Spleen (tissue), 7 donors: Measurements from ENCODE around the gene CDHR3.

Experiments
- CTCF ChIP-seq, 11 experiments: fragments of 200-600 bp in 7 of 11; fragments of 450-650 bp in 4 of 11; sonication (generic) in 4 of 11; IDR thresholded peaks in 8 of 11; conservative IDR thresholded peaks in 3 of 11; 1 replicate in 7 of 11; 2 replicates in 4 of 11; pipeline versions ENCODE4 v1.4.0 to v1.8.0; 2016 to 2021; ENCODE audit warnings: antibody characterized with exemption in 11 of 11, inconsistent platforms in 4 of 11, mild to moderate bottlenecking in 1 of 11
- POLR2A ChIP-seq, 3 donors: fragments of 450-650 bp; IDR thresholded peaks; one replicate each; pipeline ENCODE4 v1.5.1; 2017; ENCODE audit warnings: antibody characterized with exemption in 3 of 3, mild to moderate bottlenecking in 1 of 3
- donor health status: DM: no; HTN: no; CAD: no; lungs with moderate emphysema.
- donor health status: DM: no; HTN: no; CAD: no.
- donor health status: DM: no; HTN: no; CAD: no.

- no peak for TF ChIP-seq CTCF (IDR thresholded peaks at IDR 0.05 in 8 of 11, conservative IDR thresholded peaks at IDR 0.05 in 3 of 11)
- no peak for TF ChIP-seq POLR2A (IDR thresholded peaks at IDR 0.05)
These were observed 107.6 kb downstream of the CDHR3 start for GRCh38 chr7:106070567-106071254.
